Measurements from ENCODE around the gene EXOC1L.

DNA sequence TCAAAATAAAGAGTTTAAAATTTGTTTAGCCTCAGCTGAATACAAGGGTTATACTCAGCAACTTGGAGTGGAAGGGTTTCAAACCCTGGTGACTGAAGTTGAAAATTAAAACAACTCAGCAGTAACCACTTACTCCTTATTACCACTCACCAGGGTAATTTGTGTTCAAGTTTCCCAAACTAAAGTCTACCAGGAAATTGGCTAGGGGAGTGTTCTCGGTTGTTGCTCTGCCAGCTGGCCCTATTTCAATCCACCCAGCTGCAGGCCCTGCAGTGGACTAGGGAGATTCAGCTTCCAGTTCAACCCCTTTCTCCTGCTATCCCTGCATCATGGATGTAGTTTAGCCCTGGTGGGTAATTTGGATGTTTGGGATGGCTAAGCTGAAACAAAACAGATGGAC, 37.8 kb upstream of the EXOC1L start:
- TF ChIP-seq CTCF (conservative IDR thresholded peaks at IDR 0.05 in 1 of 2, IDR thresholded peaks at IDR 0.05 in 1 of 2; ENCODE audit: extremely low read depth in 1 of 2, insufficient read depth in 1 of 2, low read depth in 1 of 2, low read length in 2 of 2), result no peak
- TF ChIP-seq EZH2 (IDR thresholded peaks at IDR 0.05; ENCODE audit: borderline replicate concordance, low read length), result no peak
